Measurements from ENCODE around the gene IRF3. TPM values are rescaled to one million over a fixed set of nuclear protein-coding genes. Genes with fewer than 3 reads are reported as not detected.
"Not testable (repeated sequence)": the region's sequence is repeated elsewhere in the genome, so short reads cannot be mapped to it uniquely, and the experiment has no call there.

IRF3 gene
- total RNA-seq, 1 donor from 2014 or later: 174 TPM

DNA sequence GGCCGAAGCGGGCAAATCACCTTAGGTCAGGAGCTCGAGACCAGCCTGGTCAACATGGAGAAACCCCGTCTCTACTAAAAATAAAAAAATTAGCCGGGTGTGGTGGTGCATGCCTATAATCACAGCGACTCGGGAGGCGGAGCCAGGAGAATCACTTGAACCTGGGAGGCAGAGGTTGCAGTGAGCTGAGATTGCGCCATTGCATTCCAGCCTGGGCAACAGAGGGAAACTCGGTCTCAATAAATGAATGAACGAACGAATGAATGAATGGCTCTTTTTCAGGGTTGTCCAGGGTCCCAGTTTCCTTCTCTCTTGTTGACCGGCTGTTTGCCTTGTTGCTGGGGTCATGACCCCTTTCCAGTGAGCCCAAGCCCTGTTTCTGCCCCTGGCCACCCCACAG, 47.8 kb downstream of the IRF3 start:
- DNase-seq (ENCODE audit: low spot score): not testable (repeated sequence)

DNA sequence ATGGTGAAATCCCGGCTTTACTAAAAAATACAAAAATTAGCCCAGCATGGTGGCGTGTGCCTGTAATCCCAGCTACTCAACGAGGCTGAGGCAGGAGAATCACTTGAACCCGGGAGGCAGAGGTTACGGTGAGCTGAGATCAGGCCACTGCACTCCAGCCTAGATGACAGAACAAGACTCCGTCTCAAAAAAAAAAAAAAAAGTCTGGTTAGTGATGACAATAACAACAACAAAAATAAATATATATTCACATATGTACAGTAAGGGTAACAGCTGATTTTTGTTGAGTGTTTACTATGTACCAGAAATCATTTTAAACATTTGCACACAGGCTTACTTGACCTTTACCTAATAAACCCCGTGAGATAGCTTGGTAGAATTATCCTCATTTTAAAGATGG, 48.7 kb downstream of the IRF3 start:
- no peak for DNase-seq (ENCODE audit: low spot score)

DNA sequence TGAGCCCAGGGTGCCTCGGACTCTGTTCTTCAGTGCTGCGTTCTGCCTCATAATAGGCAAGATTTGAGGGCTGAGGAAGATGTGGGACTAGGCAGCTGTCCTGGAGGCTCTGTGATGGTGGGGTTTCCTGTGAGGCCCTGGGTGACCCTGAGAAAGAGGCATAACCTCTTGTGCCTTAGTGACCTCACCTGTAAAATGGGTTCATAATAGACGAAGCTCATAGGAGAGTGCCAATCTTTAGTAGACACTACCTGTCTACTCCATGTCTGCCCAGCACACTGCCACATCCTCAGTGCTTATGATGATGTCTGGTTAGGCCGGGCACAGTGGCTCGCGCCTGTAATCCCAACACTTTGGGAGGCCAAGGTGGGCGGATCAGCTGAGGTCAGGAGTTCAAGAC, 49.1 kb downstream of the IRF3 start:
- no peak for DNase-seq (ENCODE audit: low spot score)

DNA sequence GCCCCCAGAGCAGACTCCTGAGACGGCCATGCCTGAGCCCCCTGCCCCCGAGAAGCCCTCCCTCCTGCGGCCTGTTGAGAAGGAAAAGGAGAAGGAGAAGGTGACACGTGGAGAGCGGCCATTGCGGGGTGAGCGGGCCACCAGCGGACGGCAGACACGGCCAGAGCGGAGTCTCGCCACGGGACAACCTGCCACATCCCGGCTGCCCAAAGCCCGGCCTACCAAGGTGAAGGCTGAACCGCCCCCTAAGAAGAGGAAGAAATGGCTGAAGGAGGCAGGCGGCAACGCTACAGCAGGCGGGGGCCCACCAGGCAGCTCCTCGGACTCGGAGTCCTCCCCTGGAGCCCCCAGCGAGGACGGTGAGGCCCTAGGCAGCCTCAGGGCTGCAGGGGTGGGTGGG, 49.8 kb downstream of the IRF3 start:
- no peak for DNase-seq (ENCODE audit: low spot score)

DNA sequence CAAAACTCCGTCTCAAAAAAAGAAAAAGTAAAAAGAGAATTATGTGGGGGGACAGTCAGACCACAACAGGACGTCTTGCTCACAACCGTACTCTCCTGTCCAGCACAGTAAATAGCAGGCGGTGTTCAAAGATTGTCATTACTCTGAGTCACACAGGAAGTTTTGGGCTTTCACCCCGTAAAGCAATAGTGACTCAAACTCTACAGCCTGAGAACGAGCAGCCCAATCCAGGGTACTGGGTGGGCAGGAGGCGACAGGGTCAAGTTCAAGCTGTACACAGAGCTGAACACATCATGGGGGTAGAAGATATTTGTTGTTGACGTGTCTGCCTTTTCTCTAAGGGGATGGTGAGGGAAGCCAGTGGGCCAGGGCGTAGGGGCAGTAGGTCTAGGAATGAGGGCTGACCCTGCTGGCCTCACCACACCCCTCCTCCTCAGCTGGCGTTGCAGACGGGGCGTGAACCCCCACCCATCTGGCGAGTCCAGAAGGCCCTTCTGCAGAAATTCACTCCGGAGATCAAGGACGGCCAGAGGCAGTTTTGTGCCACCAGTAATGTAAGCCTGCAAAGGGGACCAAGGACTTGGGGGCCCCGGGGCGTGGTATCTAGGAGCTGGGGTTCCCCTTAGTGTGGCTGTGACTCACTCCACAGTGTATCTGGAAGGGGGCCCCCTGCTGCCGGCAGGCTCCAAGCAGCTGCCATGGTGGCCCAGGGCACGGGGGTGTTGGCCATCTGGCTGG, 51.4 kb downstream of the IRF3 start:
- DNase-seq (ENCODE audit: low spot score): no peak

DNA sequence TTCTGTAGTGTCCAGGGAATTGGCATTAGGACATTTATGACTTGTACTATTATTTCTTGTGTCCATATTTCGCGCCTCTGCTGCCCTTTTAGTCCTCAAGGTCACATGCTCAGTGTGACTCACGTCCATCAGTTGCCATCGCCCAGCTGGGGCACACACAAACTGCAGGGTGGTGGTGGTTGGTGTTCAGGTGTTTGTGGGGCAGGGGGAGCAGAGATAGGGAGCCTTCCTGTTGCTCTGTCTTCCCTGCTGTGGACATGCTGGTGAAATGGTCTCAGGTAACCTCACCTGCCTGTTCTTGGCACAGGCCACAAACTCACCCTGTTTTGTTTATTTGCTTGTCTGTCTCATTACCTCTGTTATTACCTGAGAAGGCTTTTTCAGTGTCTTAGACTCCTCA, 52.3 kb downstream of the IRF3 start:
- no peak for DNase-seq (ENCODE audit: low spot score)

Other genes starting within 250 kb of the IRF3 start
- not detected for gene PTH2, start 242.4 kb downstream of the IRF3 start, total RNA-seq
- gene GFY, start 240.5 kb downstream of the IRF3 start, total RNA-seq: not detected
- 1.6 TPM for gene SLC17A7, start 224.3 kb downstream of the IRF3 start, total RNA-seq
- 77.9 TPM for gene PIH1D1, start 214.0 kb downstream of the IRF3 start, total RNA-seq
- gene ALDH16A1, start 212.6 kb downstream of the IRF3 start, total RNA-seq: 45.3 TPM
- gene FLT3LG, start 191.6 kb downstream of the IRF3 start, total RNA-seq: 10.2 TPM
- gene RPL13A, start 178.2 kb downstream of the IRF3 start, total RNA-seq: 2,400 TPM
- 1,395 TPM for gene RPS11, start 169.4 kb downstream of the IRF3 start, total RNA-seq
- gene FCGRT, start 153.2 kb downstream of the IRF3 start, total RNA-seq: 320 TPM
- 42.8 TPM for gene RCN3, start 137.9 kb downstream of the IRF3 start, total RNA-seq
- 56.3 TPM for gene NOSIP, start 85.3 kb downstream of the IRF3 start, total RNA-seq
- gene PRRG2, start 84.5 kb downstream of the IRF3 start, total RNA-seq: 18.2 TPM
- gene PRR12, start 74.7 kb downstream of the IRF3 start, total RNA-seq: 42.7 TPM
- gene RRAS, start 25.7 kb downstream of the IRF3 start, total RNA-seq: 96.1 TPM
- 86.0 TPM for gene SCAF1, start 23.6 kb downstream of the IRF3 start, total RNA-seq
- 18.9 TPM for gene BCL2L12, start 76 bp upstream of the IRF3 start, total RNA-seq
- 103 TPM for gene PRMT1, start 11.4 kb upstream of the IRF3 start, total RNA-seq
- gene ADM5, start 23.7 kb upstream of the IRF3 start, total RNA-seq: 1.3 TPM
- 14.2 TPM for gene CPT1C, start 25.3 kb upstream of the IRF3 start, total RNA-seq
- 0.58 TPM for gene TSKS, start 97.4 kb upstream of the IRF3 start, total RNA-seq
- gene AP2A1, start 101.1 kb upstream of the IRF3 start, total RNA-seq: 76.3 TPM
- gene FUZ, start 147.4 kb upstream of the IRF3 start, total RNA-seq: 36.7 TPM
- 66.0 TPM for gene MED25, start 152.4 kb upstream of the IRF3 start, total RNA-seq
- gene PTOV1, start 185.3 kb upstream of the IRF3 start, total RNA-seq: 249 TPM
- 103 TPM for gene PNKP, start 201.7 kb upstream of the IRF3 start, total RNA-seq
- gene AKT1S1, start 211.5 kb upstream of the IRF3 start, total RNA-seq: 48.5 TPM
- 68.1 TPM for gene TBC1D17, start 211.8 kb upstream of the IRF3 start, total RNA-seq
- gene IL4I1, start 231.0 kb upstream of the IRF3 start, total RNA-seq: 0.81 TPM

Measured in mucosa of gallbladder (tissue), 1 donor.